Activated CD4-positive, alpha-beta T cell treated with anti-CD3 and anti-CD28 coated beads for 24 hours (primary cell): ENCODE results near the gene BATF3.

Experiments used
- DNase-seq, 2 donors: peaks; one replicate each; pipeline ENCODE4 v3.0.0-alpha.2; 2020; ENCODE audit warnings: low read depth in 2 of 2

The BATF3 gene

GRCh38 chr1:212703991-212704564, 4.4 kb upstream of the BATF3 start:
- DNase-seq: no peak

- DNase-seq: no peak
Measured at GRCh38 chr1:212702672-212703071, 3.0 kb upstream of the BATF3 start.

GRCh38 chr1:212701910-212702309, 2.3 kb upstream of the BATF3 start:
- no peak for DNase-seq

DNA sequence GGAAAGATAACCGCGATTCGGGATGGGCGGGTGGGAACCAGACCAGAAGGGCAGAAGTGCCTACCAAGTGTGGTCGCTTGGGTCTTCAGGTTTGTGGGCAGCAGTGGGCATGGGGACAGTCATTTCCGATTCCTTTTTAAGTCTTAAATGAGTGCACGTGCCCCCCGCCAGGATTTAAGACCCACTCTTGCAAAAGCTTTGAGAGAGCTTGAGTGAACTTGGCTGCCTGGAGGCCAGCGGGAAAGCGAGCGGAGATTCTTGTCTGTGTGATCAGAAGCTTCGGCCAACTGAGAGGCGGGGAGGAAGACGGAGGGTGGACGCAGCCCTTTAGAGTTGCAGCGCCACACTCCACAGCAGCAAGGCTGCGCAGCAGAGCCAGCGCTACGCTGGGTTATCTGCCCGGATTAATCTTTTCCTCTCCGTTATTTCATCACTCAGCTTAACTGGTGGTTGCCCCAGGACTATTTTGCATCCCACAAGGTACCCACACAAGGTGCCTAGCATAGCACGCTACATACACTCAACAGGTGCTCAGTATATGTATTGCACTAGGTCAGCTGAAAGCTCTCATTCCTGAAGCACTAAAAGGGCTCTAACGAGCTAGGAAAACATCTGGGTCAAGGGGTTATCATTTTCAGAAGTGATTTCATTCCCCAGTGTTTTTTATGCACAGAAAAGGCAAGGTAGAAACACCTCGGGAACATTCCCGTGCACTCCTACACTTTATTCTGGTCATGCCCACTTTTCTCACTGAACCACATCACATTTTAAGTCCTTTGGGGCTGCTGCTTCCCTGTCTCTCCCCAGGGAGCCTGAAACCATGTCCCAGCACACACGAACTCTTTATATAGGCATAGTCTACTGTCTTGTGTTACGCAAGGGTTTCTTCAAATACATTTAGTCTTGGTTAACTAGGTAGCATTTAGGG, 1.5 kb upstream of the BATF3 start:
- no peak for DNase-seq

GRCh38 chr1:212700223-212700891, 717 bp upstream of the BATF3 start:
- DNase-seq: peak; percentile 36 to 40

GRCh38 chr1:212699104-212699624, 476 bp downstream of the BATF3 start:
- peak in 1 of 2 donors; percentile 39 for DNase-seq

DNA sequence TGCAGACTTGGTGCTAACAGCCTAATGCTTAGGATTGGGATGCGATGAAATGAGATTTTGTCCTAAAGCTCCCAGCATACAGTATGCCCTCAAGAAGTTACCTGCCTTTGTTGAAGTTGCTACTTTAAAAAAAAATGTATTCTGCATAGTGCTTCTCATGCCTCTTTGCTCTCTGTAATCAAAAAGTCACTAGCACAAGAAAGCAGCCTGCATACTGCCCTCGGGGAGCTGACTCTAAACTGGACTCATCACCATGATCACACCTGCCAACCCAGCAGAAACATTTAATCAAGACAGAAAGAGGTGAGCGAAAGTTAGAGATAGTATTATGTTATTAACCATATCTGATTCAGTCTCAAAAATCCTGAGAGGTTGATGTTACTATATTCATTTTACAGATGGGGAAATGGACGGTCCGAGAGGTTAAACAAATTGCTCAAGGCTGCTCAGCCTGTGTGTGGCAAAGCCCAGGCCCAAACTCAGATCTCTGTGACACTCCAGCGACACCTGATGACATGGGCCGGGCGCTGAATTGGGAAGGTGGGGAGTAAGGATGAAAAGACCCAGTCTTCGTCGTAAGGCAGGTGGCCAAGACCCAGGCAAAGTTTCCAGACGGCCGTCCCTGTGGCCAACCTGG, 1.1 kb downstream of the BATF3 start:
- no peak for DNase-seq

- DNase-seq: no peak
Measured at GRCh38 chr1:212696721-212697331, 2.8 kb downstream of the BATF3 start.

- no peak for DNase-seq
Measured at GRCh38 chr1:212692774-212693644, 6.6 kb downstream of the BATF3 start.

DNA sequence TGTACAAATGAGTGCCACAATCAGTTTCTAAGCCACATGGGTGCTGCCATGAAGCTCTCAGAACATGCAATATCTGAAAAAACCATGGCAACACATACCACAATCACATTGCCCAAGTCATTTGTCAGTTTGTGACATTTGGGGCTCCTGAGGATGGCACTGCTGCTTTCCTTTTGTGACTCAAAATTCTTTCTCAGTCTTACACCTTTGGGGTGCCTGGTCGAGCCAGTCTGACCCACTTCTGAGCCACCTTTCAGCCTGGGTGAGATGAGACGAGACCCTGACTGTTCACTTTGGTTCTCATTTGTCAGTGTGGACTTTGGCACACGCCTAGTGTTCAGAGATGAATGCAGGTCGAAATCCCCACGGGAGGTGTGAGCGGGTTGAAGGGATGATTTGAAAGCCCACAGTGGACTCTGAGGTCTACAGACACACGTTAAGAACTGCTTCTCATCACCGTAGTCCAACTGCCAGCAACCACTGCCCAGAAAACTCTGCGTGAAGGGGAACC, 8.0 kb downstream of the BATF3 start:
- no peak for DNase-seq

GRCh38 chr1:212690816-212691403, 8.7 kb downstream of the BATF3 start:
- DNase-seq: no peak

DNA sequence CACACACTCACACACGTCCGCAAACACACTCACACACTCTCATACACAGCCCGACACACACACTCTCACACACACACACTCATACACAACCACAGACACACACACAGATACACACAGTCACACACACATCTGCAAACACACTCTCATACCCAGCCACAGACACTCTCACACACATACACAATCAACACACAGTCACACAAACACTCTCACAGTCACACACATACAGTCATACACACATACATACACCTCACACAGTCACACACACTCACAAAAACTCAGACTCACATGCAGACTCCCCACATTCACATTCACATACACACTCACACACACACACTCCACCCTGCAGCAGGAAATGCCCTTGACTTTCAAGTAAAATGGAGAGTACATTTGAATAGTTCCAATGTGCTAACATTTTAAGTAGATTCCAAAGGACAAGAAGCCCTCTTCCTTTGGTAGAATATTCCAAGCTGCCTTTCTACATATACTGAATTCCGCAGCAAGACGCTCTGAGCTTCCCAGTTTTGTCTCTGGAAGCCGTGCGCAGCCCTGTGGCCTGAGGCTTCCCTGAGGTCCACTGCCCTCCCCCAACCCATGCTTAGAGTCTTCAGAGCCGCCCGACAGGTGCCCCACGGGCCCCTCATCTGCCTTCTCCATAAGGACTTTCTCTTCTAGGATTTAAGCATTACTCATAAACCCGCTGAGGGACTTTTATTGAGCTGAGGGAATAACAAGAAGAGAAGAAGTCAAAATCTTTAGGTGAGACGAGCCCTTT, 9.7 kb downstream of the BATF3 start:
- DNase-seq: no peak

- no peak for DNase-seq
Measured at GRCh38 chr1:212689196-212689725, 10.4 kb downstream of the BATF3 start.

- DNase-seq: no peak
Measured at GRCh38 chr1:212688341-212689047, 11.1 kb downstream of the BATF3 start.

DNA sequence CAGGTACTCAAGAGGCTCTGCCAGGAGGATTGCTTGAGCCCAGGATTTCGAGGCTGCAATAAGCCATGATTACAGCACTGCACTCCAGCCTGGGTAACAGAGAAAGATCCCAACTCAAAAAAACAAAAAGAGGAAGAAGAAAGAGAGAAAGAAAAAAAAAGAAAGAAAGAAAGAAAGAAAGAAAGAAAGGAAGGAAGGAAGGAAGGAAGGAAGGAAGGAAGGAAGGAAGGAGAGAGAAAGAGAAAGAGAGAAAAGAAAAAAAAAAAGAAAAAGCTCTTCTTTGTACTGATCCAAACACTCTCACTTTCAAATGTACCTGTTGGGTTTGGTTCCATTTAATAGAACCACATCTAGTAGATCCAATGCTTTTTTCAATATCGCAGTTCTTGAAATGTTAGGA, 11.8 kb downstream of the BATF3 start:
- DNase-seq: no peak

- no peak for DNase-seq
Measured at GRCh38 chr1:212686591-212686990, 13.0 kb downstream of the BATF3 start.

DNA sequence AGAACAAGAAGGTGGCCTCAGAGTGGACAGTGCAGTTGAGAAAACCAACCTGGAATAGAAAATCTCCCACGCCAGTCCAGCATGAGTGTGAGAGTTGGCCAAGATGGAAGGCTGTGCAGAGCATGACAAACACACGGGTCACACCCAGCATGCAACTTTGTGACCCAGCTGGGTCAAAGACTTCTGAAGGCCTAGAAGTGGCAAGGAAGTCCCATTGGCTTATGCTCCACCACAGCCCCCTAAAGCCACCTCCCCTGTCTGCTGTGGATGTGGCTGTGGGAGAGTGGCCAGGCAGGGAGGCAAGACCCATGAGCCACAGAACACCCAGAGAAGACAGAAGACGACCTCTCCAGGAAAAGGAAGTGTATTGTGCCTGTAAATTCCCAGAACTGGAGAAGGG, 13.6 kb downstream of the BATF3 start:
- DNase-seq: no peak

GRCh38 chr1:212685429-212685828, 14.2 kb downstream of the BATF3 start:
- DNase-seq: no peak
